Activated T-cell treated with anti-CD3 and anti-CD28 coated beads, Interleukin-2, amount 50 U/mL, for 72 hours (primary cell): ENCODE measurements around the gene DLST. TPM values are rescaled to one million over a fixed set of nuclear protein-coding genes. Genes with fewer than 3 reads are reported as not detected.

Source experiments
- ATAC-seq, 2 donors: fragments of 150-1000 bp; cut with Tn5 transposase; replicated peaks in 1 of 2; 2 replicates each; pipeline ENCODE4 v1.10.0; 2021; ENCODE audit warnings: moderate library complexity in 2 of 2, mild to moderate bottlenecking in 1 of 2
- DNase-seq, 2 donors: peaks; one replicate each; pipeline ENCODE4 v3.0.0; 2021 to 2022; ENCODE audit warnings: mixed read lengths in 1 of 2
- H3K27ac Mint-ChIP-seq: one replicate; pipeline ENCODE4 v1.8.0; 2022; ENCODE audit warnings: mild to moderate bottlenecking, moderate library complexity, mixed read lengths
- H3K27me3 Mint-ChIP-seq: one replicate; pipeline ENCODE4 v1.8.0; 2022; ENCODE audit warnings: low read depth, mixed read lengths
- H3K36me3 Mint-ChIP-seq, 2 donors: one replicate each; pipeline ENCODE4 v1.8.0; 2022; ENCODE audit warnings: mixed read lengths in 2 of 2, mild to moderate bottlenecking in 1 of 2; ENCODE audit not compliant: insufficient read depth in 2 of 2
- H3K4me1 Mint-ChIP-seq: one replicate; pipeline ENCODE4 v1.8.0; 2022; ENCODE audit warnings: low read depth, mixed read lengths
- H3K4me3 Mint-ChIP-seq, 2 donors: one replicate each; pipeline ENCODE4 v1.8.0; 2022; ENCODE audit warnings: mild to moderate bottlenecking in 2 of 2, mixed read lengths in 2 of 2, moderate library complexity in 2 of 2
- H3K9me3 Mint-ChIP-seq, 2 donors: one replicate each; pipeline ENCODE4 v1.8.0; 2022; ENCODE audit warnings: mixed read lengths in 2 of 2
- total RNA-seq, 2 donors: library from RNA; stranded (reverse); gene quantifications; one replicate each; pipeline ENCODE4 v1.2.3, GENCODE V29; 2022

DLST gene
- 100 to 1,000 TPM; 151 to 183 TPM for total RNA-seq

- Mint-ChIP-seq H3K9me3 (no peaks in the 10 kb centered on the region), H3K4me1 (peaks cover 72% of the 10 kb centered on the region), H3K27ac (peak within 1 kb of the TSS; percentile 100), H3K27me3 (no peaks in the 10 kb centered on the region), H3K36me3 (peaks cover 4 to 18% of the 10 kb centered on the region in 2 donors), H3K4me3 (peak within 1 kb of the TSS; percentile 95 to 98)
- ATAC-seq: peak; percentile 97
- peak; percentile 90 to 93 for DNase-seq
Observed at GRCh38 chr14:74881431-74882102, at the start of gene DLST. Gene DLST (plus strand): TSS chr14:74881916. CDS start chr14:74881954, 38 bp downstream.

- H3K27ac Mint-ChIP-seq: no peak overlapping the region
- ATAC-seq: no peak
- H3K36me3 Mint-ChIP-seq: peaks cover 2 to 18% of the 10 kb centered on the region in 2 donors
- no peaks in the 10 kb centered on the region for H3K27me3 Mint-ChIP-seq
- peaks cover 37% of the 10 kb centered on the region for H3K4me1 Mint-ChIP-seq
- H3K4me3 Mint-ChIP-seq: no peak overlapping the region
- H3K9me3 Mint-ChIP-seq: no peaks in the 10 kb centered on the region
- no peak for DNase-seq
Observed at GRCh38 chr14:74832849-74833248, 48.9 kb upstream of the DLST start.

GRCh38 chr14:74834692-74835392 lies 46.9 kb upstream of the DLST start:
- Mint-ChIP-seq H3K4me1 (peaks cover 52% of the 10 kb centered on the region), H3K27ac (peak overlapping the region; percentile 39), H3K36me3 (peaks cover 2 to 11% of the 10 kb centered on the region in 2 donors), H3K27me3 (no peaks in the 10 kb centered on the region), H3K9me3 (no peaks in the 10 kb centered on the region), H3K4me3 (peak overlapping the region in 1 of 2 donors; percentile 57)
- DNase-seq (no peak), ATAC-seq (no peak)

GRCh38 chr14:74835645-74836250 lies 46.0 kb upstream of the DLST start:
- ATAC-seq (no peak), DNase-seq (no peak)
- Mint-ChIP-seq H3K27me3 (no peaks in the 10 kb centered on the region), H3K4me3 (peak overlapping the region; percentile 14 to 57), H3K4me1 (peaks cover 61% of the 10 kb centered on the region), H3K27ac (peak overlapping the region; percentile 91), H3K36me3 (peaks cover 2 to 12% of the 10 kb centered on the region in 2 donors), H3K9me3 (no peaks in the 10 kb centered on the region)

- H3K27me3 Mint-ChIP-seq: no peaks in the 10 kb centered on the region
- DNase-seq (no peak), ATAC-seq (no peak)
- H3K4me1 Mint-ChIP-seq: peaks cover 67% of the 10 kb centered on the region
- peaks cover 2 to 12% of the 10 kb centered on the region in 2 donors for H3K36me3 Mint-ChIP-seq
- H3K4me3 Mint-ChIP-seq: peak overlapping the region; percentile 67 to 76
- H3K9me3 Mint-ChIP-seq: no peaks in the 10 kb centered on the region
- H3K27ac Mint-ChIP-seq: peak overlapping the region; percentile 91
Observed at GRCh38 chr14:74836251-74836960, 45.3 kb upstream of the DLST start.

- Mint-ChIP-seq H3K36me3 (peaks cover 2 to 12% of the 10 kb centered on the region in 2 donors), H3K27ac (peak overlapping the region; percentile 98), H3K4me1 (peaks cover 75% of the 10 kb centered on the region), H3K27me3 (no peaks in the 10 kb centered on the region), H3K4me3 (peak overlapping the region; percentile 65 to 92), H3K9me3 (no peaks in the 10 kb centered on the region)
- ATAC-seq (no peak), DNase-seq (no peak)
Observed at GRCh38 chr14:74838166-74838565, 43.5 kb upstream of the DLST start.

GRCh38 chr14:74840603-74841030 lies 41.1 kb upstream of the DLST start:
- Mint-ChIP-seq H3K4me3 (peak overlapping the region; percentile 36 to 46), H3K27me3 (no peaks in the 10 kb centered on the region), H3K4me1 (peaks cover 60% of the 10 kb centered on the region), H3K27ac (peak overlapping the region; percentile 73), H3K9me3 (no peaks in the 10 kb centered on the region), H3K36me3 (peaks cover 2 to 12% of the 10 kb centered on the region in 2 donors)
- ATAC-seq: peak; percentile 52 to 62
- DNase-seq: peak in 1 of 2 donors; percentile 7

DNA sequence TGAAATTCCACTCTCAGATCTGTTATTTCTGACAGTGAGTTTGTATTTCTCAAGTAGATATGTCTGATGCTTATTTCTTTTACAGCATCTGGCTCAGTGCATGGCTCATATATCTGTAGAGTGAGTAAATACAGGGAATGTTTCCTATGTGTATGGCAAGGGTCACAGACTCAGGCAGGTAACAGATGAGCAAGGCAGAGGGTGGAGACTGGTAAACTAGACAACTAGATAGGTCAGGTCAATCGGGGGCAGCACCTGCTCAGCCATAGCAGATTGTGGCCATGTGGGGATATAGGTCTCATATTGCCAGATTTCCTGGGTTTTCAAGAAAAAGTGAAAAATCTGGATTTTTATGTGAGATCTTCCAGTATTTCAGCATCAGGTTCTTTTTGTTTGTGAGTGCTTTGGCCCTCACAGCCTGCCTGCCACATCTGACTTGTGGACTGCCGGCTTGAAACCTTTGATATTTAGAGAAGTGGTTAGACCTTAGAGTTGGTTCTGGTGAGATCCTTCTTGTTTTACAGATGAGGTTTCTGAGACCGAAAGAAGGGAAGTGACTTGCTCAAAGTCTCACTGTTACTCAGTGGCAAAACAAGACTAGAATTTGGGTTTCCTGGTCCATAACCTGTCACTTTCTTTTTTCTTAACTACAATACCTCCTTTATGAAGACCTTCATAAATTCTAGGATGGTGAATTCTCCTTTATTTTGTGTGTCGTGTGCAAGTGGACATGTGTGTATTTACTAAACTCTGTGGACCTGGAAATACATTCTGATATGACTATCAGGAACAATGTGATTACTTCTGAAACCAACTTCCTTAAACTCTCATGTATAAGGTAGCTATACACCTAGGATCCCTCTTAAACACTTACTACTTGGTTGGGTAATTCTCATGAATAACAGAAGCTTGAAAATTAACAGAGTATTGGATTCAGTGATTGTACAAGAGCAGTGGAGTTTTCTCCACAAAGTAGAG lies 40.2 kb upstream of the DLST start:
- Mint-ChIP-seq H3K27me3 (no peaks in the 10 kb centered on the region), H3K27ac (peak overlapping the region; percentile 25), H3K9me3 (no peaks in the 10 kb centered on the region), H3K36me3 (peaks cover 0 to 10% of the 10 kb centered on the region in 2 donors), H3K4me3 (peak overlapping the region; percentile 36 to 46), H3K4me1 (peaks cover 55% of the 10 kb centered on the region)
- DNase-seq: peak; percentile 26 to 45
- ATAC-seq: peak; percentile 85 to 90

GRCh38 chr14:74843653-74844052 lies 38.1 kb upstream of the DLST start:
- Mint-ChIP-seq H3K36me3 (peaks cover 0 to 8% of the 10 kb centered on the region in 2 donors), H3K9me3 (no peaks in the 10 kb centered on the region), H3K4me3 (no peak overlapping the region), H3K27me3 (no peaks in the 10 kb centered on the region), H3K4me1 (peaks cover 39% of the 10 kb centered on the region), H3K27ac (peak overlapping the region; percentile 9)
- no peak for DNase-seq
- ATAC-seq: no peak

DNA sequence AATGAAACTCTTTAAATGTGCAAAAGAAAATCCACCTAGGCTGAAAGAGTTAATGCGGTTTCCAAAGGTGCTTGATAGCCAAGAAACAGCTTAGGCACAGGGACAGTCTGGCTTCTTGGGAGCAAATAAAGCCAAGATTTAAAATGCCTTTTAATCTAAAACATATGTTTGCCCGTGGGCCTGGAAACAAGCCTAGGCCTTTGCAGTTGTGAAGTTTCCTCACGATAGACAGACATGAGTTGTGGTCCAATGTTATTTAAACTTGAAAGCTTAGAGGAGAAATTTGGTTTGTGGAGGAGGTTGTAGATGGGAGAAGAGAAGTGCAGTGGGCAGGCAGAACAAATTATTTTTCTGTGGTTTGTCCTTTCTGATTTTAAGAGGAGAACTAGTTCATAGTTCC lies 35.5 kb upstream of the DLST start:
- no peak overlapping the region for H3K27ac Mint-ChIP-seq

DNA sequence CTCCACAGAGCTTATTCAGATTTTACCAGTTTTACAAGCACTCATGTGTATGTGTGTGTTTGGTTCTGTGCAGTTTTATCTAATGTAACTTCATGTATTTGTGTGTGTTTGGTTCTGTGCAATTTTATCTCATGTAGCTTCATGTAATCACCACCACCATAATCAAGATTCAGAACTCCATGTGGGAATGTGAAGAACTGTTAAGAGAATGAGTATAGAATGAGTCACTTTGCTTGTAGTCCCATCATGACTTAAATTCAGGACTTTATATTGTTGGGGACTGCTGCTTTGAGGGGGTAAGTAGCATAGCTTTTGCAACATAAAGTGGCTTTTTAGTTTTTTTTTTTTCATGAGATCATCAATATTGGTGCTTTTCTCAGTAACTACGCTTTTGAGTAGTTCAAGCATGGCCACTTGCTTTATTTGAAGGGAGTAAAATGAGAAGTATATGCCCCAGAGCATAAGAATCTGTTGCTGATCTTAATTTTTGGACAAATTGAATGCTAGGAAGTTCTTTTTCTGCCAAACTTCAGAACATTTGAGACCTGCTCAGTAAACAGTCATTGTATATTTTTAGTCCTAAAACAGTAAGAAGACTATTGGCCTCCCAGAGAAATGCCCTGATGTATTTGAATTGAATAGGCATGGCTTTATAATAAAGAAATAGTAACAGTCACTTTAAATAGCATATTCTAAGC lies 34.6 kb upstream of the DLST start:
- ATAC-seq (no peak), DNase-seq (no peak)
- Mint-ChIP-seq H3K27ac (no peak overlapping the region), H3K4me1 (peaks cover 10% of the 10 kb centered on the region), H3K4me3 (no peak overlapping the region), H3K9me3 (no peaks in the 10 kb centered on the region), H3K27me3 (no peaks in the 10 kb centered on the region), H3K36me3 (no peaks in the 10 kb centered on the region)

More for the DNA sequence above, 35.5 kb upstream of the DLST start:
- Mint-ChIP-seq H3K9me3 (no peaks in the 10 kb centered on the region), H3K4me3 (no peak overlapping the region), H3K27me3 (no peaks in the 10 kb centered on the region), H3K4me1 (peaks cover 19% of the 10 kb centered on the region), H3K36me3 (no peaks in the 10 kb centered on the region)
- ATAC-seq: no peak
- DNase-seq: no peak
